Astrocyte (in vitro differentiated cells and primary cell): ENCODE measurements around the gene TMEM18. TPM values are rescaled to one million over a fixed set of nuclear protein-coding genes. Genes with fewer than 3 reads are reported as not detected.

Experiments
- DNase-seq: peaks from one replicate; pipeline ENCODE4 v3.0.0-alpha.2; 2010; ENCODE audit warnings: low read depth
- FAIRE-seq: peaks from 2 replicates; lab custom pipeline; 2011; peaks lifted over from hg19 to GRCh38; lab: Jason Lieb, UNC
- H2AFZ ChIP-seq: 2 replicates; pipeline ENCODE4 v1.6.0; 2012; ENCODE audit warnings: low read depth, low read length, inconsistent platforms
- H3K27ac ChIP-seq: 2 replicates; pipeline ENCODE4 v1.5.1; 2011; ENCODE audit warnings: low read depth, low read length, inconsistent platforms
- H3K27me3 ChIP-seq: 2 replicates; pipeline ENCODE4 v1.6.0; 2011; ENCODE audit warnings: low read length, inconsistent platforms; ENCODE audit not compliant: insufficient read depth
- H3K36me3 ChIP-seq: 2 replicates; pipeline ENCODE4 v1.5.1; 2011; ENCODE audit warnings: low read length, inconsistent platforms; ENCODE audit not compliant: insufficient read depth
- H3K4me1 ChIP-seq: 2 replicates; pipeline ENCODE4 v1.5.1; 2011; ENCODE audit warnings: low read length, inconsistent platforms; ENCODE audit not compliant: insufficient read depth
- H3K4me2 ChIP-seq: 2 replicates; pipeline ENCODE4 v1.6.0; 2012; ENCODE audit warnings: low read length, inconsistent platforms
- H3K4me3 ChIP-seq: 2 replicates; pipeline ENCODE4 v1.5.1; 2011; ENCODE audit warnings: low read depth, mild to moderate bottlenecking, low read length, inconsistent platforms; ENCODE audit not compliant: insufficient read depth
- H3K79me2 ChIP-seq: 2 replicates; pipeline ENCODE4 v1.6.0; 2012; ENCODE audit warnings: mild to moderate bottlenecking, low read length, inconsistent platforms; ENCODE audit not compliant: insufficient read depth
- H3K9ac ChIP-seq: 2 replicates; pipeline ENCODE4 v1.6.0; 2012; ENCODE audit warnings: mild to moderate bottlenecking, low read length, inconsistent platforms
- H3K9me3 ChIP-seq: 2 replicates; pipeline ENCODE4 v1.5.1; 2012; ENCODE audit warnings: low read depth, mild to moderate bottlenecking, low read length, inconsistent platforms; ENCODE audit not compliant: insufficient read depth
- H4K20me1 ChIP-seq: 2 replicates; pipeline ENCODE4 v1.6.0; 2012; ENCODE audit warnings: low read length, inconsistent platforms; ENCODE audit not compliant: insufficient read depth
- H3K27ac Mint-ChIP-seq: one replicate; pipeline ENCODE4 v1.8.0; 2021; ENCODE audit warnings: mild to moderate bottlenecking, mixed read lengths; ENCODE audit not compliant: unreplicated experiment
- H3K27me3 Mint-ChIP-seq: one replicate; pipeline ENCODE4 v1.8.0; 2021; ENCODE audit warnings: low read depth, mixed read lengths; ENCODE audit not compliant: unreplicated experiment
- H3K36me3 Mint-ChIP-seq: one replicate; pipeline ENCODE4 v1.8.0; 2021; ENCODE audit warnings: low read depth, mixed read lengths; ENCODE audit not compliant: unreplicated experiment
- H3K4me1 Mint-ChIP-seq: one replicate; pipeline ENCODE4 v1.8.0; 2021; ENCODE audit warnings: low read depth, mixed read lengths; ENCODE audit not compliant: unreplicated experiment
- H3K4me3 Mint-ChIP-seq: one replicate; pipeline ENCODE4 v1.8.0; 2021; ENCODE audit warnings: mild to moderate bottlenecking, moderate library complexity, mixed read lengths; ENCODE audit not compliant: unreplicated experiment
- H3K9me3 Mint-ChIP-seq: one replicate; pipeline ENCODE4 v1.8.0; 2021; ENCODE audit warnings: mild to moderate bottlenecking, mixed read lengths; ENCODE audit not compliant: unreplicated experiment
- CTCF ChIP-seq: IDR thresholded peaks from 2 replicates; pipeline ENCODE4 v1.5.1; 2011; ENCODE audit warnings: low read depth, mild to moderate bottlenecking, inconsistent platforms, low read length, moderate library complexity; ENCODE audit not compliant: insufficient read depth
- EZH2 ChIP-seq: IDR thresholded peaks from 2 replicates; pipeline ENCODE4 v1.6.1; 2012; ENCODE audit warnings: mild to moderate bottlenecking, low read length, inconsistent platforms; ENCODE audit not compliant: insufficient read depth
- total RNA-seq: library from RNA; stranded (reverse); gene quantifications from 2 replicates; pipeline ENCODE4 v1.2.1, GENCODE V29; 2021

TMEM18 gene
- total RNA-seq, 1 donor from 2014 or later = 16.8 TPM

GRCh38 chr2:628651-629050 lies 48.6 kb downstream of the TMEM18 start:
- H3K36me3 Mint-ChIP-seq = no peaks in the 10 kb centered on the region
- H3K4me1 Mint-ChIP-seq = no peaks in the 10 kb centered on the region
- Histone ChIP-seq H3K9me3 (no peaks in the 10 kb centered on the region), H3K27me3 (no peaks in the 10 kb centered on the region), H3K4me1 (no peaks in the 10 kb centered on the region), H3K9ac (no peak overlapping the region), H3K4me3 (no peak overlapping the region), H3K79me2 (no peaks in the 10 kb centered on the region), H3K36me3 (no peaks in the 10 kb centered on the region), H2AFZ (no peak overlapping the region), H4K20me1 (no peaks in the 10 kb centered on the region), H3K27ac (no peak overlapping the region), H3K4me2 (no peak overlapping the region)
- no peak for FAIRE-seq
- H3K9me3 Mint-ChIP-seq = no peaks in the 10 kb centered on the region
- DNase-seq = no peak
- peaks cover 16% of the 10 kb centered on the region for H3K27me3 Mint-ChIP-seq
- H3K27ac Mint-ChIP-seq = no peak overlapping the region
- TF ChIP-seq EZH2 = no peak
- H3K4me3 Mint-ChIP-seq = no peak overlapping the region

- Histone ChIP-seq H3K36me3 (no peaks in the 10 kb centered on the region), H3K9me3 (no peaks in the 10 kb centered on the region)
Observed at GRCh38 chr2:627926-628560, 49.2 kb downstream of the TMEM18 start.

DNA sequence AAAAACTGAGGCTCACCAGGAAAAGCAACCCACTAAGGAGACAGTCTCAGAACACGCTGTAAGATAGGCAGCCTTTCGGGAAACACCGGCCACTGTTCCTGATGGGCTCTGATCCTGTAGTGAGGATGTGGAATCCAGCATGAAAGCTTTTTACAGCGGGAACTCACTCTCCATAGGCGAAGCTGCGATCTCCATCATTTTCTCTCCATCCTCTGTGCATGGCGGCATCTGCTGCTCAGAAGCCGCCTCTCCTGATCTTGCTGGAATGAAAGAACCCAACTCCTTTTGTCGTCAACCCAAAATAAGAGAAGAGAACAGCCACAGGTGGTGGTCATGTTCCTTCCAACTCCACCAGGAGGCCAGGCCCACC lies 49.9 kb downstream of the TMEM18 start:
- Histone ChIP-seq H3K27ac (no peak overlapping the region), H3K4me2 (no peak overlapping the region), H3K9me3 (no peaks in the 10 kb centered on the region), H3K9ac (no peak overlapping the region), H3K36me3 (no peaks in the 10 kb centered on the region), H3K4me3 (no peak overlapping the region), H3K4me1 (no peaks in the 10 kb centered on the region), H3K27me3 (no peaks in the 10 kb centered on the region), H3K79me2 (no peaks in the 10 kb centered on the region), H4K20me1 (no peaks in the 10 kb centered on the region), H2AFZ (no peak overlapping the region)
- Mint-ChIP-seq H3K4me3 (no peak overlapping the region), H3K36me3 (no peaks in the 10 kb centered on the region), H3K27ac (no peak overlapping the region), H3K4me1 (no peaks in the 10 kb centered on the region), H3K9me3 (no peaks in the 10 kb centered on the region), H3K27me3 (peaks cover 16% of the 10 kb centered on the region)
- FAIRE-seq = no peak
- DNase-seq = no peak
- no peak for TF ChIP-seq CTCF
- TF ChIP-seq EZH2 = no peak

More at GRCh38 chr2:627926-628560, 49.2 kb downstream of the TMEM18 start:
- Histone ChIP-seq H2AFZ (no peak overlapping the region), H3K27ac (no peak overlapping the region), H3K9ac (no peak overlapping the region), H3K4me3 (no peak overlapping the region), H3K79me2 (no peaks in the 10 kb centered on the region), H3K4me1 (no peaks in the 10 kb centered on the region), H4K20me1 (no peaks in the 10 kb centered on the region), H3K27me3 (no peaks in the 10 kb centered on the region), H3K4me2 (no peak overlapping the region)
- H3K27me3 Mint-ChIP-seq = peaks cover 16% of the 10 kb centered on the region
- no peak overlapping the region for H3K4me3 Mint-ChIP-seq
- no peak overlapping the region for H3K27ac Mint-ChIP-seq
- no peaks in the 10 kb centered on the region for H3K4me1 Mint-ChIP-seq
- H3K36me3 Mint-ChIP-seq = no peaks in the 10 kb centered on the region
- FAIRE-seq (no peak), DNase-seq (no peak)
- TF ChIP-seq CTCF (no peak), EZH2 (no peak)
- no peaks in the 10 kb centered on the region for H3K9me3 Mint-ChIP-seq
